Measurements from ENCODE around the gene FURIN. TPM values are rescaled to one million over a fixed set of nuclear protein-coding genes. Genes with fewer than 3 reads are reported as not detected.

Gene FURIN
- total RNA-seq, 1 donor from 2014 or later = 97.7 TPM

DNA sequence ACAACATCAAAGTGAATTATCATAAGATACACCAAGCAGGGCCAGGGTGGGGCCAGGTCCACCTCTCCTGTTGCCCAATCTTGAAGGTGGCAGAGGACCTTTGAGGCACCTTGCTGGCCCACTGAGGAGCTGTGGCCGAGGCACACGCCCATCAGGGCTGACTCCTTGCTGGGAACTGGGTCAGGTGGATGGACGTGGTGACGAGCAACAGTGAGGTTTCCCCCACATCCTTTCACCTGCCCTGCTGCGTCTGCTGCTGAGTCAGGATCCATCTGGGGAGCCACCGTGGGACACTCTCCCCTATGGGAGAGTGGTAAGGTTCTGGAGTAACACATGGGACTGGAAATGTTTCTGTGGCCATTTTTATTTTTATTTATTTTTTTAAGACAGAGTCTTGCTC is 17.3 kb upstream of the FURIN start:
- H3K4me3 Mint-ChIP-seq = no peak overlapping the region
- H3K27ac Mint-ChIP-seq = no peak overlapping the region
- no peak for DNase-seq (ENCODE audit: low spot score in 2 of 2, unreplicated experiment in 2 of 2)
- H3K36me3 Mint-ChIP-seq = peaks cover 4% of the 10 kb centered on the region
- TF ChIP-seq, protein P1, sequence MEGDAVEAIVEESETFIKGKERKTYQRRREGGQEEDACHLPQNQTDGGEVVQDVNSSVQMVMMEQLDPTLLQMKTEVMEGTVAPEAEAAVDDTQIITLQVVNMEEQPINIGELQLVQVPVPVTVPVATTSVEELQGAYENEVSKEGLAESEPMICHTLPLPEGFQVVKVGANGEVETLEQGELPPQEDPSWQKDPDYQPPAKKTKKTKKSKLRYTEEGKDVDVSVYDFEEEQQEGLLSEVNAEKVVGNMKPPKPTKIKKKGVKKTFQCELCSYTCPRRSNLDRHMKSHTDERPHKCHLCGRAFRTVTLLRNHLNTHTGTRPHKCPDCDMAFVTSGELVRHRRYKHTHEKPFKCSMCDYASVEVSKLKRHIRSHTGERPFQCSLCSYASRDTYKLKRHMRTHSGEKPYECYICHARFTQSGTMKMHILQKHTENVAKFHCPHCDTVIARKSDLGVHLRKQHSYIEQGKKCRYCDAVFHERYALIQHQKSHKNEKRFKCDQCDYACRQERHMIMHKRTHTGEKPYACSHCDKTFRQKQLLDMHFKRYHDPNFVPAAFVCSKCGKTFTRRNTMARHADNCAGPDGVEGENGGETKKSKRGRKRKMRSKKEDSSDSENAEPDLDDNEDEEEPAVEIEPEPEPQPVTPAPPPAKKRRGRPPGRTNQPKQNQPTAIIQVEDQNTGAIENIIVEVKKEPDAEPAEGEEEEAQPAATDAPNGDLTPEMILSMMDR (IDR thresholded peaks at IDR 0.05; ENCODE audit: unreplicated experiment) = no peak
- no peaks in the 10 kb centered on the region for H3K9me3 Mint-ChIP-seq
- no peaks in the 10 kb centered on the region for H3K27me3 Mint-ChIP-seq (ENCODE audit: low read depth)
- no peaks in the 10 kb centered on the region for H3K4me1 Mint-ChIP-seq

DNA sequence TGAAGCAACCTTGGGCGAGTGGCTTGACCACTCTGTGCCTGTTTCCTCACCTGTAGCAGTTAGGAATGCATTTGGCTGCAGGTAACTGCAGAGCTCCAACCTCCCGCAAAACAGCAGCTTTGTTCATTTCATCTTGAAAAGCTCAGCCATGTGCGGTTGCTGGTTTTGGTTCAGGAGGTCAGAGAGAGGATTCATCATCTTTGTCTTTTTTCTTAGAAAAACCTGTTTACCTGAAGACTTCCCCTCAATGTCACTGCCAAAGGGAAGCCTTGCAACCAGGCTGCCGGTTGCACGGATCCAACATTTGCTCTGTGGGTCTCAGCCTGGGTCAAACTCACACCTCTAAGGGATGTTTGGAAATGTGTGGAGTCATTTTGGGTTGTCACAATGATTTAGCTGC is 16.4 kb upstream of the FURIN start:
- no peaks in the 10 kb centered on the region for H3K27me3 Mint-ChIP-seq (ENCODE audit: low read depth)
- H3K36me3 Mint-ChIP-seq = peaks cover 4% of the 10 kb centered on the region
- no peak overlapping the region for H3K4me3 Mint-ChIP-seq
- H3K4me1 Mint-ChIP-seq = no peaks in the 10 kb centered on the region
- TF ChIP-seq, protein P1 (IDR thresholded peaks at IDR 0.05; ENCODE audit: unreplicated experiment) = no peak
- H3K27ac Mint-ChIP-seq = no peak overlapping the region
- no peaks in the 10 kb centered on the region for H3K9me3 Mint-ChIP-seq
- no peak for DNase-seq (ENCODE audit: low spot score in 2 of 2, unreplicated experiment in 2 of 2)

DNA sequence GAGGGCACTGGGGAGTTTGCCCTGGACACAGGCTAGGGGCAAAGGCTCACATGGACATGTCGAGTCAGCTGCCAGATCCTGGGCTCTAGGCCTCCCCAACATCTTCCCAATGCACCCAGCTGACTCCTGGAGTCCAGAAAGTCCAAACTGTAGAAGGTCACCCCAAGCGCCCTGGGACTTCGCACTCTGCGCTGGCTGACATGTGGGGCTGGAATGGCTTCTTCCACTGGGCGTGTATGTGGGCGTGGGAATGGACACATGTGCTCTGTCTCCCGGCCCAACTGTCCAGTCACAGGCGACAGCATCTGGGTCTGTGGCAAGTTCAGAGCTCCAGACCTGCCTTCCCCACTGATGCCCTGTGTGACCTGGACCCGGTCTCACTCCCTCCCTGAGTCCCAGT is 13.2 kb upstream of the FURIN start:
- Mint-ChIP-seq H3K4me3 (no peak overlapping the region), H3K9me3 (no peaks in the 10 kb centered on the region), H3K27me3 (ENCODE audit: low read depth) (no peaks in the 10 kb centered on the region), H3K4me1 (peaks cover 5% of the 10 kb centered on the region), H3K36me3 (peaks cover 4% of the 10 kb centered on the region), H3K27ac (no peak overlapping the region)
- TF ChIP-seq, protein P1 (IDR thresholded peaks at IDR 0.05; ENCODE audit: unreplicated experiment) = no peak
- DNase-seq (ENCODE audit: low spot score in 2 of 2, unreplicated experiment in 2 of 2) = no peak

DNA sequence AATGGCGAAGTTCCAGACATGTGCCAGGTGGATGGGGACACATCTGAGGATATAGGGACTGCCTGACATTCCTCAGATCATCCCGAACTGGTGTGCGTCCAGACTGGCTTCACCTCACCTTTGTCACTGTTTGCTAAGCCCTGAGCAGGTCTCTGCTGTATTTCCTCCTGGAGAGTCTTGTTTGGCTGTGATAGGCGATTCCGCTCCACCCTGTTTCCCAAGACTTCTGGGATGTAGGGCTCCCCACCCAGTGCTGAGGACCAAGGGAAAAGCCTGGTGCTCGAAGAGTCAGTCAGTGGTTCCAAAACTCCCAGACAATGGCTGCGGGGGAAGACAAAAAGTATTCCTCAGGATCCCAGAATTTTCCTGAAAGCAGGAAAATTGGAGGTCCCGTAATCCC is 11.1 kb upstream of the FURIN start:
- Mint-ChIP-seq H3K27me3 (ENCODE audit: low read depth) (no peaks in the 10 kb centered on the region), H3K36me3 (no peaks in the 10 kb centered on the region), H3K4me3 (no peak overlapping the region), H3K9me3 (no peaks in the 10 kb centered on the region), H3K4me1 (peaks cover 5% of the 10 kb centered on the region), H3K27ac (no peak overlapping the region)
- TF ChIP-seq, protein P1 (IDR thresholded peaks at IDR 0.05; ENCODE audit: unreplicated experiment) = no peak
- DNase-seq (ENCODE audit: low spot score in 2 of 2, unreplicated experiment in 2 of 2) = no peak

DNA sequence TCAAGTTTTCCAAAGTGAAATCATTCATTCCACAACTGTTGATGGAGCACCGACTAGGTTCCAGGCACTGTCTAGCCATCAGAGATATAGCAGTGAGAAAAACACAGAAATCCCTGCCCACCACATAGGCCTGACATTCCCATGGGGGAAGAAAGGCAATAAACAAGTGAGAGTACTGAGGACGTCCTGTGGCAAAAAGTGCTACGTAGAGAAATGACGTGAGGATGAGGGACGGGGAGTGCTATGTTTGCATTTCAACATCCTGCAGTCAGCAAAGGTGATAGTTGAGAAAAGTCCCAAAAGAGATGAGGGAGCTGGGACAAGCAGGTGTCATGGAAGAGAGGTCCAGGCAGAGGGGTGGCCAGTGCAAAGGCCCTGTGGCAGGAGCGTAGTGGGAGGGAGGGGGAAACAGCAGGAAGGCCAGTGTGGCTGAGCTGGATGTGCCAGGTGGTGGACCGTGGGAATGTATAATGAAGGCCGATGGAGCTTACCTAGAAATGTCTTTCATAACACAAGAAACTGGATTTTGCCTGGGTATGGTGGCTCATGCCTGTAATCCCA is 10.4 kb upstream of the FURIN start:
- H3K4me3 Mint-ChIP-seq = no peak overlapping the region
- H3K36me3 Mint-ChIP-seq = no peaks in the 10 kb centered on the region

More for the DNA sequence above, 10.4 kb upstream of the FURIN start:
- no peak for DNase-seq (ENCODE audit: low spot score in 2 of 2, unreplicated experiment in 2 of 2)
- TF ChIP-seq, protein P1 (IDR thresholded peaks at IDR 0.05; ENCODE audit: unreplicated experiment) = no peak
- peaks cover 5% of the 10 kb centered on the region for H3K4me1 Mint-ChIP-seq
- H3K27me3 Mint-ChIP-seq (ENCODE audit: low read depth) = no peaks in the 10 kb centered on the region
- H3K27ac Mint-ChIP-seq = no peak overlapping the region
- H3K9me3 Mint-ChIP-seq = no peaks in the 10 kb centered on the region

Data from mesothelial cell of epicardium (in vitro differentiated cells).